Activated CD4-positive, alpha-beta T cell treated with anti-CD3 and anti-CD28 coated beads, Interleukin-2, amount 50 U/mL, for 24 hours (primary cell): Measurements from ENCODE around the gene FAM163B.

Experiments used
- DNase-seq, 2 donors: peaks; one replicate each; pipeline ENCODE4 v3.0.0-alpha.2; 2020; ENCODE audit warnings: low read depth in 1 of 2, low spot score in 1 of 2

Gene FAM163B

GRCh38 chr9:133583111-133583510 lies 26.1 kb downstream of the FAM163B start:
- DNase-seq, result no peak

- no peak for DNase-seq
These were observed 26.6 kb downstream of the FAM163B start for GRCh38 chr9:133582501-133583045.

- DNase-seq, result no peak
These were observed 27.5 kb downstream of the FAM163B start for GRCh38 chr9:133581513-133582343.

DNA sequence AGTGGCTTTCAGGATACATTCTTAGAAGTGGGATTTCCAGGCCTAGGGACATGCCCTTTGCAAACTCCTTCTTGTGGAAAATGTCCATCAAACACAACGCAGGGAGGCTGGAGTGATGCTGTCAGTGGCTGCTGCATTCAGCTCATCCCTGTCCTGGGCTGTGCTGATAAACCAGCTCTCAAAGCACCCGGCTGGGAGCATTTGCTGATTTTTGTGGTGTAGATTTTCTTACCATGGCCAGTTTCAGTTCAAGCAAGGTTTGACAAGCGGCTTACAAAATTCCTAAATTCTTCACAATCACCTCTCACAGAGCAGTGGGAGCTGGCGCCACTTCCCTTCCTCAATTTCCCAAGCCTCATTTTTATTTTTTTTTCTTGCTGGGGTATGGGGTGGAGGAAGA lies 28.2 kb downstream of the FAM163B start:
- no peak for DNase-seq

DNA sequence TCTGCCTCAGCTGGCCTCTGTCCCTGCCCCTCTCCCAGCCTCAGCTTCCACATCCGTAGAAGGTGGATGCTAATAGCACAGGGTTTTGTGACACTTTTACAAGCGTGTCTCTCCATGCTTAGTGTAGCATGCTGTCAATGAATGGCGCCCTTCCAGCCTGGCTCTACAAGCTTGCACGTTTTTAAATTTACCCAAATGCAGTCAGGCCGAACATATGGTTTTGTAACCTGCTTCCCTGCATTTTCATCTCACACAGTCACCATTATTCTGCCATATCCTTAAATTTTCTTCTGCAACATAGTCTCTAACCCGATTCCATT lies 28.8 kb downstream of the FAM163B start:
- DNase-seq, result no peak

DNA sequence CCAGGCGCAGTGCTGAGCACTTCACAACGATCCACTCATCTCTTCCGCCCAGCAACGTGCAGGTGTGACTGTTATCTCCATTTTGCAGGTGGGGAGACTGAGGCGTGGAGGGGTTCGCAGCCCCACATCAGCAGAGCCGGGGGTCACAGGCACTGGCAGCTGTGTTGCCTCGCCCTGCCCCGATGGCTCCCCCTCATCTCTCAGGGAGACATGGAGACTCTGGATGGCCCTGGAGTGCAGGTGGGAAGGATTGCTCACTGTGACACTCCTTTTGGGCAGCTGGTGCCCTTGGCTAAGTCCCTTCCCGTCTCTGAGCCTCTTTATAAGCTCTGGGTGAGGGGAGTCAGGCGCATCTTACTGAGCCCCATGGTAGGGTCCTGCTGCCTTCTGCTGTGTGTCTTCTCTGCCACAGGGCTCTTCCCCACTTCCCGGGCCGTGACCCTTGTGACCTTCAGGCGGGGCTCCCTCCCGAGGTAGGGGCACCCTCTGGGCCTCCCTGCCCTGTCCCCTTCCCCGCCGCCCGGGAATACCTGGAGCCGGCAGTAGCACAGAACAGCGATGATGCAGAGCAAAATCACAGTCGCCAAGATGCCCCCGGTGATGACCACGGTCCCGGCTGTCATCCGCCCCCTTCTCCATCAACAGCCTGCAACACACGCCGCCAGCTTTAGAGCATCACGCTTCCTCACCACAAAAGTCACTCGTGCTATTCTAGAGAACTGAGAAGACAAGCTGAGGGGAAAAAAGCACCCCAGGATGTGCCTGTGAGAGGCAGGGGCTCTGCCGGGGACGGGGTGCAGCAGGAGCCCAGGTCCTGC lies 29.4 kb downstream of the FAM163B start:
- no peak for DNase-seq

DNA sequence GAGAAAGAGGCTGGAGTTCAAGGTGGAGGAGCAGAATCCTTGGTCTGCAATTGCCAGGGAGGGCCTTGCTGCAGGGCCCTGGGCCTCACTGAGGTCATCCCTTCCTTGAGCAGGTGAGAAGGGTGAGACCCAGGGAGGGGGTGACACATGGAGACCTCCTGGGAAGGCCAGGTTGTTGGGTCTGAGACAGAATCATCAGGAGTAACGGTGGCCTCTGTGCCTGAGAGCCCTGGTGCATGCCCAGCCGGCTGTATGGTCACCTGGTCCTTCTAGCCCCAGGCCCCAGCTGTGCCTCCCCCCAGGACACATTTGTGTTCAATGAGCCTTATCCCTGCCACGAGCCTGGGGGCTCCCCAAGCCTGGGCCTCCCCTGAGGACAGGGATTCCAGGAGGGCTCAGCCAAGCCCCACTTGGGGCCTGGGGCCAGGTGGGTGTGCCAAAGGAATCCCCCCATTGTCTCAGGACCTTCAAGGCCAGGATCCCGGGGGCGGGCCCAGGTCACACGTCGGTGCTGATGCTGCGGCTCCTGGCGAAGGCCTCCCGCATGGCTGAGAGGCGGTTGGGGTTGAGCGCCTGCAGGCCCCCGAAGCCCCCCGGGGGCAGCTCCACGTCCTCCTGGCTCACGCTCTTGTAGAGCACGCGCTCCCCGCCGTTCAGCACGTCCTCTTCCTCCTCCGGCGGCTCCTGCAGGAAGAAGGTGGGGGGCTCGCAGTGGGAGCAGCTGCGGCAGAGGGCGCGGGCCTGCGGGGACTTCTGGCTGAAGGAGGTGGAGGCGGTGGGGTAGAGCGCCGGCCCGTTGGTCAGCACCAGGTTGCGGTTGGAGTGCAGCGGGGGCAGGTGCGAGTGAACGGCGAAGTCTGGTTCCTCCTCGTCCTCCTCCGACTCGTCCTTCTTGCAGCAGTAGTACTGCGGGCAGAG lies 30.4 kb downstream of the FAM163B start:
- no peak for DNase-seq

DNA sequence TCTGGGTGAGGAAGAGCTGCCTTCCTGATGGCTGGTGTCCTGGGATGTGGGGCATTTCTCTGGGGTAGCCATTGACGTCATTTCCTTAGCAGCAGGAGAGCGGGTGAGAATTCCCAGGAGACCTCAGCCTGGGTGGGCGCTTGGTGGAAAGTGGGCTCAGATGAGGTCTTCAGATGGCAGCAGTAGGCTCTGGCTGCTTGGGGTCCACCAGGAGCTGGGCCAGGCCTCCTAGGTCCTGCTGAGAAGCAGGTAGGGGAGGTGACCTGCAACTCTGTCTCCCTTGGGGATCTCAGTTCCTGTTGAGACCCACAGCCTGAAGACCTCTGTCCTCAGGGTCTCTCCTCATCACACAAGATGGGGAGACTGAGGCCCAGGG lies 31.5 kb downstream of the FAM163B start:
- no peak for DNase-seq

- no peak for DNase-seq
These were observed 32.1 kb downstream of the FAM163B start for GRCh38 chr9:133576875-133577736.

DNA sequence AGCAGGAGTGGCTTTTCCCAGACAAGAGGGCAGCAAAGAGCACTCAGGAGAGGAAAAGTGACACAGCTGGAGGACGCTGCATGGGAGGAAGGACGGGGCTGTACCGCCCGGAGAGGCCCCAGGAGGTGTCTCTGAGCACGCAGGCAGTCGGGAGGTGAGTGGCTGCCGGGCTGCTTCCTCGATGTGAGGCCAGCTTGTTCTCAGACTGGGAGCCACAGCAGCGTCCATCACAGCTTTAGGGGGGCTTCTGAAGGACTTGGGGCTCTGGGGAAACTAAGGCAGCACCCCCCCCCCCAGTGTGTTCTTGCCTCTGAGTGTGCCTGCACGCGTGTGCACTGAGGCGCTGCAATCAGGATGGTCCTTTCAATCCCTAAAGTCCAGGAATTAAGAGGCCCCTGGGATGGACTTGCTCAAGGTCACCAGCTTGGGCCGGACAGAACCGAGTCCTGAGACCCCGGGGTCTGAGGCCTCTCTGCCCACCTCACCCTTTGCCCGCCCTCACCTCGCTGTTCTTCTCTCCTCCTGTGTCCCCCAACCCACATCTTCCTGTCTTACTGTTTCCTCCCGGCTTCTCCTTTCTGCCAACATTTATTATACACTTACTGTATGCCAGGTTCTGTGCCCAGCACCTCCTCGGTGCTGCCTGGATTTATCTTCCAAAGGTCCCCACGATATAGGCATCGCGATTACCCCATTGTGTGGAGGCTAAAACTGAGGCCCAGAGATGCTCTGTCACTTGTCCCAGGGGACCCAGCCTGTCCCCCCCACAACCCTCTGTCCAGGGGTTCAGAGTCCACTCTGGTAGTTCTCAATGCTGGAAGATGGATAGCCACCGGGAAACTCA lies 32.9 kb downstream of the FAM163B start:
- DNase-seq, result no peak

- no peak for DNase-seq
These were observed 33.8 kb downstream of the FAM163B start for GRCh38 chr9:133575186-133576030.

DNA sequence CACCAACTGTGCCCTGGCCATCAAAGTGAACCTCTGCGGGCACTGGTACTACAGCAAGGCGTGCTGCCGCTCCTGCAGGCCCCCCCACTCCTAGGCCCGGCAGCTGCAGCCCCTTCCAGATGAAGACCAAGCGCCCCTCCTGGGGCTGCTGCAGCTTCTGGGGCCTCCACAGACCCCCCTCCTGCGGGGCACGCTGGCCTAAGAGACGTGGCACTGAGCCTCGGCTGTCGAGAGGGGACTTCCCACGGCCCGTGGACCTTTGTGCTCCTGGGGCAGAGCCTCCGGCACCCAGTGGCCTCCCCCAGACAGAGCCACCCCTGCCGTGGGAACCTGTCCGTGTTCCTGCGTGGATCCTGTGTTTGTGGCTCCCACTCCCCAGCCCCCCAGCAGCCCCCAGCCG lies 34.4 kb downstream of the FAM163B start:
- DNase-seq, result no peak

GRCh38 chr9:133573791-133574515 lies 35.2 kb downstream of the FAM163B start:
- DNase-seq, result no peak

GRCh38 chr9:133572821-133573361 lies 36.3 kb downstream of the FAM163B start:
- no peak for DNase-seq

- DNase-seq, result no peak
These were observed 37.1 kb downstream of the FAM163B start for GRCh38 chr9:133571896-133572595.

DNA sequence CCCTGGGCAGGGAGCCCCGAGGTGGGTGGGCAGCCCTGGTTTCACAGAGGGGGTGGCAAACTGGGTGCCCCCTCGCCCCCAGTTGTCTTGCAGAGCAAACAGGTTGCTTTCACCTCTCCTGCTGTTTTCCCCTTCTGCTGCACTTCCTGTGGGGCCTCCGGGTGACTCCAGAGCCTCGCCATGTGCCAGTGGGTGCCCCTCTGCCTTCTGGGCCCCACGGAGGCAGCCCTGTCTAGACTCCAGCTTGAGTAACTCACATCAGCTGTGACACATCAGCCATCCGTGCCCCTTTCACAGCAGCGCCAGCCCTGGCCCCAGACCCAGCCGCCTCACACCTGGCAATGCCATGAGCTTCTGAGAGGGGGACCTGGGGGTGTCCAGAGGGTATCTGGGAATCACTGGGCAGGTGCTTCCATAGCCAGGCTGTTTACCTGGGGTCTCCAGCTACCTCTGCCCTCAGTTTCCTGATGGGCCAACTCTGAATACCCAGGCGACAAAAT lies 37.7 kb downstream of the FAM163B start:
- DNase-seq, result no peak

- DNase-seq, result no peak
These were observed 38.5 kb downstream of the FAM163B start for GRCh38 chr9:133570691-133571080.
